Measurements from ENCODE around the gene NXF2.
"Not testable (repeated sequence)": the region's sequence is repeated elsewhere in the genome, so short reads cannot be mapped to it uniquely, and the experiment has no call there.

NXF2 gene, protein sequence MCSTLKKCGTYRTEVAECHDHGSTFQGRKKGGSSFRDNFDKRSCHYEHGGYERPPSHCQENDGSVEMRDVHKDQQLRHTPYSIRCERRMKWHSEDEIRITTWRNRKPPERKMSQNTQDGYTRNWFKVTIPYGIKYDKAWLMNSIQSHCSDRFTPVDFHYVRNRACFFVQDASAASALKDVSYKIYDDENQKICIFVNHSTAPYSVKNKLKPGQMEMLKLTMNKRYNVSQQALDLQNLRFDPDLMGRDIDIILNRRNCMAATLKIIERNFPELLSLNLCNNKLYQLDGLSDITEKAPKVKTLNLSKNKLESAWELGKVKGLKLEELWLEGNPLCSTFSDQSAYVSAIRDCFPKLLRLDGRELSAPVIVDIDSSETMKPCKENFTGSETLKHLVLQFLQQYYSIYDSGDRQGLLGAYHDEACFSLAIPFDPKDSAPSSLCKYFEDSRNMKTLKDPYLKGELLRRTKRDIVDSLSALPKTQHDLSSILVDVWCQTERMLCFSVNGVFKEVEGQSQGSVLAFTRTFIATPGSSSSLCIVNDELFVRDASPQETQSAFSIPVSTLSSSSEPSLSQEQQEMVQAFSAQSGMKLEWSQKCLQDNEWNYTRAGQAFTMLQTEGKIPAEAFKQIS

GRCh38 chrX:102246893-102247292 lies at the start of gene NXF2:
NXF2 (plus strand) TSS chrX:102247167; CDS start chrX:102307079, 59,912 bp downstream.
- H3K27ac ChIP-seq, result not testable (repeated sequence)

DNA sequence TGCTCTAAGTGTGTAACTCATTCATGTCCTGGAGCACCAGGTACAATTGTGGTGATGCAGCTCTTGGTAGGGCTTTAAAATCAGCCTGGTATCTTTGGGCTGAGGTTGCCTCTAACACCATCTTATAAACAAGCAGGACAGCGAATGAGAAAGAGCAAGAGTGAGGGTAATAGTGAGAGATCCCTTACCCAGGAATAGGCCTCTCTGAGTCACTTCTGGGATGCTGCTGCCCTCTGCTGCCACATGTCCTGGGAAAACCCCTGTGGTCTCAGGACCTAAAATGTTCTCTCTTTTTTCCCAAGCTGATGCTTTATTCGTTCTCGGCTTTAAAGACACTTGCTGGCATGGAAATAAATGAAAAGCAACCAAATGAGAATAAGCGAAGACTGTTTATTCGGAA lies 39.0 kb upstream of the NXF2 start:
- not testable (repeated sequence) for H3K27ac ChIP-seq

- H3K27ac ChIP-seq, result not testable (repeated sequence)
Measured at GRCh38 chrX:102214986-102215385, 32.0 kb upstream of the NXF2 start, which contains the start of gene TCP11X1. TCP11X1 (plus strand) TSS chrX:102215301.

- H3K27ac ChIP-seq, result not testable (repeated sequence)
Measured at GRCh38 chrX:102216497-102216896, 30.5 kb upstream of the NXF2 start.

DNA sequence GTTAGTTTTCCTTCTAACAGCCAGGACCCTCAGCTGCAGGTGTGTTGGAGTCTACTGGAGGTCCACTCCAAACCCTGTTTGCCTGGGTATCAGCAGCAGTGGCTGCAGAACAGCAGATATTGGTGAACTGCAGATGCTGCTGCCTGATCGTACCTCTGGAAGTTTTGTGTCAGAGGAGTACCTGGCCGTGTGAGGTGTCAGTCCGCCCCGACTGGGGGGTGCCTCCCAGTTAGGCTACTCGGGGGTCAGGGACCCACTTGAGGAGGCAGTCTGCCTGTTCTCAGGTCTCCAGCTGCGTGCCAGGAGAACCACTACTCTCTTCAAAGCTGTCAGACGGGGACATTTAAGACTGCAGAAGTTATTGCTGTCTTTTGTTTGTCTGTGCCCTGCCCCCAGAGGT lies 11.3 kb upstream of the NXF2 start:
- H3K27ac ChIP-seq, result not testable (repeated sequence)

GRCh38 chrX:102240265-102240664 lies 6.7 kb upstream of the NXF2 start:
- not testable (repeated sequence) for H3K27ac ChIP-seq

- not testable (repeated sequence) for H3K27ac ChIP-seq
Measured at GRCh38 chrX:102272231-102272630, 25.3 kb downstream of the NXF2 start.

- H3K27ac ChIP-seq, result no peak overlapping the region
- TF ChIP-seq CTCF (IDR thresholded peaks at IDR 0.05), result no peak
- TF ChIP-seq ZFX (IDR thresholded peaks at IDR 0.05; ENCODE audit: borderline replicate concordance), result no peak
Measured at GRCh38 chrX:102338162-102338561, 91.2 kb downstream of the NXF2 start.

GRCh38 chrX:102339312-102340298 lies 92.6 kb downstream of the NXF2 start:
- TF ChIP-seq CTCF (IDR thresholded peaks at IDR 0.05) (no peak), ZFX (IDR thresholded peaks at IDR 0.05; ENCODE audit: borderline replicate concordance) (no peak)
- H3K27ac ChIP-seq, result no peak overlapping the region

- TF ChIP-seq ZFX (IDR thresholded peaks at IDR 0.05; ENCODE audit: borderline replicate concordance), result no peak
- TF ChIP-seq CTCF (IDR thresholded peaks at IDR 0.05), result peak; percentile 14; the same call in 1 of the 2 replicates
- no peak overlapping the region for H3K27ac ChIP-seq
Measured at GRCh38 chrX:102341867-102342266, 94.9 kb downstream of the NXF2 start.

DNA sequence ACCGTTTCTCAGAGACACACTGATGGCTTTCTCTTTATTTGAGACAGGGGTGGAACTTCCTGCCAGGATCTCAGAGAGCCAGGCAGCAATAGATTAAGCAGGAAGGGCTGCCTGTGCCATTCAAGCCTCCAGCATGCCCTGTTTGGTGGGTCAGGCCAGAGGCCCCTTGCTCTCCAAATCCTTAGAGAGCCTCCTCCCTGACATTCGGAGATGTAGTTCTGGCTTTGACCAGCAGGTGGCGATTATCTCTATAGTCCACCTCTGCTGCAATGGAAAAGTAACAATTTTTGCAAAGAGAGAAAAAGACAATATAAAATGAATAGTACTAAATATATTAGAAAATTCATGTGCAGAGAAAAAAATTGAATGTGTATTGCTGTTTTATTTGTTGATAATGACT lies 98.9 kb downstream of the NXF2 start:
- H3K27ac ChIP-seq, result no peak overlapping the region
- no peak for TF ChIP-seq ZFX (IDR thresholded peaks at IDR 0.05; ENCODE audit: borderline replicate concordance)
- peak; percentile 66 for TF ChIP-seq CTCF (IDR thresholded peaks at IDR 0.05)

Measured in 22Rv1 (cell line).